Fibroblast of peridontal ligament (primary cell): Measurements from ENCODE around the gene TTLL8.

Experiments
- DNase-seq: peaks from one replicate; pipeline ENCODE4 v3.0.0-alpha.2; 2010; ENCODE audit errors: extremely low read depth

TTLL8 gene

DNA sequence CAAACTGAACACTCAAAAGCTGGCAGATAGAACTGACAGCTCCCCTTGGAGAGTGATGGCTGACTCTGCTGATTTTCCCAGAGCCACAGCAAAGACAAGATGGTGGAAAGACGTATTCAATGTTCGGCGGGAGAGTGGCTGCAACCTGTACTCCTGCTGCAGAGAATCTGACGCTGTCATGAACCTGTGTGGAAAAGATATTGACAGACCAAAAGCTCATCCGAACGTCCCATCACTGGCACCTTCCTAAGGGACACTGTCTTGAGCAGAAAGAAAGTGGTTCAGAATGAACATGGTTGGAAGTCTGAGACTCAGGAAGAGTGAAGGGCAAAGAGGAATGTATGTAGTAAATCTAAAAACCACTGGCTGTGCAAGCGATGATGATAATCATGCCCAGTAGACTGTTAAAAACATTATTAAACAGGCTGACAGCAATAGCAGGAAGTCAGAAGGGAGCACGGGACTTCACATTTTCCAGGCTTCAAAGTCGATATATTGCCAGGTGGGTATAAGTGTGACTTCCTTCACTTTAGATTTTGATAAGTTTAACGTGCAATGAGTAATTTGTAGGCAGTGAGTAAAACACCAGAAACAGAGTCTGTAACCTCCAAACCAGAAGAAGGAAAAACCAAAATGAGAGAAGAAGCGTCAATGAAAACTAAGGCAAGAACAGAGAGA, 39.4 kb downstream of the TTLL8 start:
- DNase-seq, result no peak

DNA sequence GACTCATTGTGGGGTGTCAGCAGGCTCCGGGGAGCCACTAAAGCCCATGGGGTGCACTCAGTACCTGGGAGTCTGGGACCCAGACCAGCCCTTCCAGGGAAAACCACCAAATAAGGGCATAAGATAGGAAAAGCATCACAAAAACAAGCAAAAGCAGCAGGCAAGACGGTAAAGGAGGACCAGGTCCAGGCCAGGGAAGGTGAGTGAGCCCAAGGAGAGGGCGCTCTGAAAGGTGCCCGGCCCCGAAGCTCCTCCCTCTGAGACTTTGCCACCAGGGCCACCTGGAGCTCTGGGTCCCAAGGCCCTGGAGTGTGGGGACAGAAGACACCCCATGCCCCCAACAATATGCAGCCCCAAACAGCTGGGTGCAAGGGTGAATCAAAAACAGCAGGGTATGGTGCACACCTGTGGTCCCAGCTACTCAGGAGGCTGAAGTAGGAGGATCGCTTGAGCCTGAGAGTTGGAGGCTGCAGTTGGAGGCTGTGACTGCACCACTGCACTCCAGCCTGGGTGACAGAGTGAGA, 40.3 kb downstream of the TTLL8 start:
- DNase-seq, result no peak

DNA sequence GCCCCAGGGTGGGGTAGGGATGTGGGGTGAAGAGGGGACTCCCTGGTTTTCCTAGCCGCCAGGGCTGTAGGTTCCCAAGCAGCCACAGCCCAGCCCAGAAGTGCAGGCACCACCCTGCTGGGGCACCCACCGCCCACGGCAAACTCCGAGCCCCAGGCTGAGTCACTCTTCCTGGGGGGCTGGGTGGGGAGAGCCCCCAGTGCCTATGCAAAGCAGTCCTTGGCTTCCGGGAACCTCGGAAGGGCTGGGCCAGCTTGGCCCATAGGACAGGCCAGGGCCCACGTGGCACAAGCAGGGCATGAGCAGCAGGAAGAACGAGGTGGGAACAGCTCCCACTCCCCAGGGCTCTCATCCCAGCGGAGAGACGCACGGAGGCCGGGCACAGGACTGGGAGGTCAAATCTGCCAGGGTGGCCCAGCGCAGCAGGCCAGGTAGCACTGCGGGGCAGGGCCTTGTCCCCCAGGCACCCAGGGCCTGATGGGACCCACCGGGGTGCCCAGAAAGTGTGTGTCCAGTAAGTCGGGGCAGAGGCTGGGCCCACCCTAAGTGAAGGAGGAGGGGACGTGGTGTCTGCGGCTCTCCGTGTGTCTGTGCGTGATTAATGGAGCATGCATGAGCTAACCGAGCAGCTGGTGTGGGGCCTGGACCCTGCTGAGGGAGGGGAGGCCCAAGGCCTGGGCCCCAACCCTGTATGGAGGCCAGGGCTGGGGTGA, 41.0 kb downstream of the TTLL8 start:
- DNase-seq, result no peak

DNA sequence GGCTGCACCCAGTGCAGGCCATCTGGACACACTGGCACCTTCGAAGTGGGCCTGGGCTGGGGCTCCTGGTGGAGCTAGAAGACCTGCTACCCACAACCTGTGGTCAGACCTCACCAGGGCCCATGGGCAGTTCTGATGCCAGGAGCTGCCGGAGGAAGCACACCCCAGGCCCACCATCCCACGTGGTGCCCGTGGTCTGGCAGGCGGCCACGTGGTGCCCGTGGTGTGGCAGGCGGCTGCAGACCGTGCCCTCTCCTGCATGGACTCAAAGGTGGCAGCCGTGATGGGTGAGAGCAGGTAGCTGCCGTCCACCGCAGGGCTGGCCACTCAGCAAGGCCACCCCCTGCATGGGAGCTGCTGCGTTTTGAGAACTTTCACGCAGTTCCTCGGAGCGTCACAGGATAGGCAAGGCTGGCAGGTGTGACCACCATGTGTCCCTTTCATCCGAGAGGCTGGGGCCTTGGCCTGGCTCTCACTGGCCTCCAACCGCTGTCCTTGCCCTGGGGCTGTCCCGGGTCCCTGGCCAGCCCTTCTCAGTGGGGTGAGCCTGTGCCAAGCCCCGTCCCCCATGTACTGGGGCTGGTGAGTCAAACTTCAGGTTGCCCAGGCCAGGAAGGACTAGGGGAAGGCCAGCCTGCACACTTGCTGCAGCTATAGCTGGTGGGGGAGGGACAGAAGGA, 41.6 kb downstream of the TTLL8 start:
- DNase-seq, result no peak

DNA sequence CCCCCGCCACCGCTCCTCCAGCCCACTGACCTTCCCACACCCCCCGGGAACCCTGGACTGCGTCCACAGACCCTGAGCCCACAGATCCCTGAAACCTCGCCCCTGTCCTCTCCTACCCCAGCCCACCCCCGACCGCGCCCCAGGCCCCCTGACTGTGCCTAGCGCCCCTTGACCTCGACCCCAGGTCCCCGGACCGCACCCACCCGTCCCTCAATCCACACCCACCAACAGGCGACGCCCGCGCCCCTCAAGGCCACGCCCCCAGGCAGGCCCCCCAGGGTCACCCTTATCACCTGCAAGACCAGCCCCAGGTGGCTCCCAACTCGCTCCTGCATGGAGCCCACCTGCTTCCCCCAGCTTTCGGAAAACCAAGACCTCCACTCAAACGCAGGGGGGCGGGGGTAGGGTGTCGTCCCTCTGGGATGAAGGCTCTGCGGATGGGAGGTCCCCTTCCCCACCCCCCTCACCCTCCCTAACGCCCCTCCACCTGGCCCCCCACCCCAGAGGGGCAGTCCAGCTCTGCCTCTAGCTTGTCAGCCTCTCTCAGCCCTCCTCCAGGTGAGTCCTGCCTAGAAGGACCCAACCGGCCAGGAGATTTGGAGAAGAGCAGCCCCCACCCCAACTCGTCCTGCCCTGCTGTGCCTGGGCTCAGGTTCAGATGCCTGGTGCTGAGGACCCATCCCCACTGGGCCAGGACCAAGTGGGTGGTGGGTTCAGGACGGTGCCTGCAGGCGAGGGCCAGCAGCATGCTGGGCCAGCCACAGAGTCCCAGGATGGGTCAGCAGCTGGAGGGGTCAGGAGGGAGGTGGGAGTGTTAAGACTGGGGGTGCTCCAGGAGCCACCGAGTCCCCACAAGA, 42.4 kb downstream of the TTLL8 start:
- DNase-seq, result no peak

DNA sequence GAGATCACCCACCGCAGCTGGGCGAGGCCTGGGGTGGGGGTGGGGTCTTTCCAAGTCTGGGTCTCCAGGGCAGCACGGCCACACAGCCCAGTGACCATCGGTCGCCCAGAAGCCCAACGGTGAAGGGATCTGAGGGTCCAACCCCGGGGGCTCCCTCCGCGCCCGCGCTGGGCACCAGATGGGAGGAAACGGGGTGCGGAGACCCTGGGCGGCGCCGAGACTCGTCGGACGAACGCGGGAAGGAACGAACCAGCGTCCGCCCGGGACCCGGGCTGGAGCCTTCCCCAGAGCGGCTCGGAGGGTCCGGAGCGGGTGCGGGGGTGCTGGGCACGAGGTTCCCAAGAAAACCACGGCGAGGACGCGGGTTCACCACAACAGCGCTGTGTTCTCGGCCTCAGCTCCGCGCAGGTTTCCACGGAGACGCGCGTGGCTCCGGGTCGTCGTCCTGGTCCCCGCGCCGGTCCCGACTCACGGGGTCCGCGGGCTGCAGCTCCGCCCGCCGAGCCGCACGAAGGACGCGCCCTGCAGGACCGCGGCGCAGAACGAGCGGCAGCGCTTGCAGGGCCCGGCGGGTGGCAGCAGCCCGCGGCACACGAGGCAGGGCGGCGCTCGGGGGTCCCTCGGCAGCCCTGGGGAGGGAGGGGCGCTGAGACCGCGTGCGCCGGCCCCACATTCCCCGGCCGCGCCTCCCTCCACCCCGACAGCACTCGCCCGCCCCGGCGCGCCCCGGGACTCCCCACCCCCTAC, 43.3 kb downstream of the TTLL8 start:
- no peak for DNase-seq

DNA sequence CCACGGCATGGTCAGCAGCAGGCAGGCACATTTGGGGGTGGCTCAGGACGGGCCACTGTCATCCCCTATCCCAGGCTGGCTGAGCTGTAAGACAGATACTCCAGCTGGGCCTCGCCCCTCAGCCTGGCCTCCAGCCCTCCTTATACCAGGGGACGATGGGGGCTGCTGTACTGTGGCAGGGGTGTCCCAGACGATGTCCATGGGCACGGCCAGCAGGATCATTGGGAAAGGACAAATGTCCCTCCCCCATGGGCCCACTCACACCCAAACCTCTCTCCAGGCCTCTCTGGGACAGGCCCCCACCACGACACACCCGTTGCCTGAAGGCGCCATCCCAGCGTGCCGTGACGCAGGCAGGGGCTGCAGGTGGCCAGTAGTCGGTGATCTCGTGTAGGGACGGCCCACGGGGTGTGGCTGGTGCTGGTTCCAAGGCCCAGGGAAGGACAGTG, 44.0 kb downstream of the TTLL8 start:
- no peak for DNase-seq

DNA sequence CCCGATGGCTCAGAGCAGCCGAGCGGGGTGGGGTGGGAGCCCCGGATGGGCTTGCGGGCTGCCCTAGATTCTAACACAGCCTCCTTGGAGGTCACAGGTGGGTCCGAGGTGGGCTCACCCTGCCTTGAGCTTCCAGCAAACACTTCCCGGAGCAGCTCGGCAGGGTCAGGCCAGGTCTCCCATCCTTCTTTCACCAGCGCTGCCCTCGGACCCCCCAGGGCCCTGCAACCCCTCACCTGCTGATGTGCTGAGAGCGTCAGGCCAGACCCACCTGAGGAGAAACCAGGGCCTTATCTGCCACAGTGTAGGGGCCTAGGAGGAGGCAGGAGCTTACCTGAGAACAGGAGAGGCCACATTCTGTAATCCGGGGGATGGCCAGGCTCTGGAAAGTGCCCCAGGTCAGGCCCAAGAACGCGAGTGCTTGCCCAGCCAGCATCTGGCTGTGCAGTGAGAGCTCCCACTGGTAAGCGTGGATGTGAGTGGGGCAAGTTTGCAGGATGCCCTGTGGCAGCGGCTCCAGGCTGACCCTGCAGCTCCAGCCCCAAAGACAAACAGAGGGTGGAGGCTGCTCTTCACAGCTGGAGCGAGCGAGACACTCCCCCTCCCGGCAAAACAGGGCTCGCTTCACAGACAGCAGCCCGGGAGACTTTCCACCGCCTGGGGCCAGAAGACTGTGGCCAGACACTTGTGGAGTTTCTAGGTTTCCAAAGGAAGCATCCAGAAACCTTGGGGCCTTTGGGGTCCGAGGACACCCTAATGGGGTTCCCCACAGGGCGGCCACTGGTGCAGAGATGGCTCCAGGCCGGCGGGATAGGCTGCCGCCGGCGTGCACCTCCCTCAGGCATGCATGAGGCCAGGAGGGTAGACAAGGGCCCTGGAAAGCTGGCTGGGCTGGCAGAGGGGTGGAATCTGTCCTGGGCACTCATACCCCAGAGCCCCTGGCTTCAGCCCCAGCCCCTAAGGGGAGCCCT, 45.6 kb downstream of the TTLL8 start, which contains the start of gene IL17REL:
IL17REL (minus strand) TSS at position 555 of the 971 bp plus-strand sequence; CDS start at position 436, 119 bp downstream.
- DNase-seq, result no peak

DNA sequence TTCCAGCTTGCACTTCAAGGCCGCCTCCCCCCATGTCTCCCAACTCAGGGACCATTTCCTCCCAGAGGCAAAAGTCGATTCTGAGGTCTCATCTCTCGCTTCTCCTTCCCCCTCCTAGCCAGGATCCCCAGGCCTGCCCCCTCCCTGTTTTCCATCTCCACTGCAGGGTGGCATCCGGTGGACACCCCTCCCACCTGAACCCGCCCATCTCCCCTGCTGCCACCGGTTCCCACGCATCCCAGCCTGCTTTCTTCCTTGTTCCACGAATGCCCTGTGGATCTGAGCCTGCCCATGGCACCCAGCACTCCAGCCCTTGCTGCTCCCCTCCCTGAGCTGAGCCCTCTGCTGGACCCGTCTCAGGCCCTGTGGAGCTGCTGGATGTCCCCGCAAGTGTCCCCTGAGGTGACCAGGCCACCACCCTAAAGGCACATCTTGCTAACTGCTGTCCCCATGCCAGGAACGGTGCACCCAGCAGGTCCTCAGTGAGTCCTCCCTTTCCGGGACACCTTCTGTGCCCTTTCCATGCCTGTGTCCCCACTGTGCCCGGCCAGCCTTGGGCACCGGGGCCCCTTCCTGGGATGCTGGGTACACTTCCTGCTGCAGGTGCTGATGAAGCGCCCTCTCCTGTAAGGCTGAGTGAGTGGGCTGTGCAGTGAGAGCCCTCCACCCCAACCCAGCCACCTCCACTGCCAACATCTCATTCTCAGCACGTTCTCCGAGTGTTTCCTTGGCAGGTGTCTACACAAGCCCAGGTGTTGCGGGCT, 46.5 kb downstream of the TTLL8 start:
- no peak for DNase-seq

DNA sequence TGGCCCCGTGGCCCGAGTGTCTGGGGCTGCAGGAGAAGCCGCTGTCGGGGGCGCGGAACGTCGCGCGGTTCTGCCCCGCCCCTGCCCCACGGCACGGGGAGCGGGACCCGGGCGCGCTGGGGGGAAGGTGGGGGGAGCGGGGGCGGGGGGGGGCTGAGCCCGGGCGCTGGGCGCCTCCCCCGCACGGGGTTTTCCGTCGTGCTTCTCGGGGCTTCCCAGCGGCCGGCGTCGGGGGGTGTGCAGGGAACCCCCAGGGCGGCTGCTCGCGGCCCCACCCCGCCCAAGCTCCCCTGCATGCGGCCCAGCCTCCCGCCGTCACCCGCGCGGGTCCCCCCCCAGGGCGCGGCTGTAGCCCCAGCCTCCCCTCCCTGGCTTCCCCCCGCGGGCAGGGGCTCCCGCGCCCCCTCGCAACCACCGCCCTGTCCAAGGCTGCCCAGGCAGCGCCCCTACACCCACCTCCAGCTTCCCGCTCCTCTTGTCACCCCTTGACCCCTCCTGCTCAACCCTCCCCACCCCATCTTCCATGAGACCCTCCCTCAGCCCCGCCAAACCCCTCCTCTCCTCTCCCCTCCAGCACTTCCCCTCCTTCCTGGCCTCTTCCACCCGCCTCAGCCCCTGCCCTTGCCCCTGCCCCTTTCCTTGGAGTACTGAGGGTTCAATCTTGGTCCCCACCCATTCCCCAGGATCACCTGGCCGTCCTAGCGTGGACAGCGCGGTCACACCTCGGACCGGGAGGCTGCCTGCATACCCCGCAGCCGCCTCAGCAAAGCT, 47.2 kb downstream of the TTLL8 start:
- no peak for DNase-seq

DNA sequence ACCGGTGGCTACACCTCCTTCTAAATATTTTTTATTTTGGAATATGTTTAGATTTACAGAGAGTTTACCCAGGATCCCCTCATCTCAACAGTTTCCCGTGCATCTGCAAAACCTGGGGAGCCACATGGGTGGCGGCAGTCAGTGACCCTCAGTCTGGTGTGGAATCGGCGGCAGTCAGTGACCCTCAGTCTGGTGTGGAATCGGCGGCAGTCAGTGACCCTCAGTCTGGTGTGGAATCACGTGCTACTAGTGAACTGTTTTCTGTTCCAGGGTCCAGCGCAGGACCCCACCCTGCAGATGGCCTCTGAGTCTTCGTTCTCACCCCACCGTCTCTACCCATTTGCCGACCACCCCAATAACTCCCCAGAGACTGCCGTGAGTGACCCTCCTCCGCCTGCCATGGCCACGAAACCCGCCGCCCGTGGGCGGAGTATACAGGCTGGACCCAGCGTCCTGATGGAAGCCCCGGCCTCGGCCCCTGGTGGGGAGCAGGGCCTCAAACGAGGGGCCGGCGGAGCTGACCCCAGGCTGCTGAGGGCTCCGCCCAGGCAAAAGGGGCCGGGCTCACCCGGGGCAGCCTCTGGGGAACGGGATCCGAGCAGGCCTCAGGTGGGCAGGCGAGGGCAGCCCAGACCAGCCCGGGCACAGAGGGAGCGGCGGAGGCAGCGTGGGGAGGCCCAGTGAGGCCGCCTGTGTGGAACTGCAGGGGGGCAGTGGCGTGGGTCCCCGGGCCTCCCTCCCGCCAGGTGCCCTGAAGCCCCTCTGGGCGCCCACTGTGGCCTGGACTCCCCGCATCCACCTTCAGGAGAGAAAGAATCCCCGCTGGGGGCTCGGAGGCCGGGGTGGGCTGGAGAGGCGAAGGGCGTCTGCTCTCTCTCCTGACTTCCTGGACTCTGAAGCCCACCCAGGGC, 48.1 kb downstream of the TTLL8 start:
- DNase-seq, result no peak

DNA sequence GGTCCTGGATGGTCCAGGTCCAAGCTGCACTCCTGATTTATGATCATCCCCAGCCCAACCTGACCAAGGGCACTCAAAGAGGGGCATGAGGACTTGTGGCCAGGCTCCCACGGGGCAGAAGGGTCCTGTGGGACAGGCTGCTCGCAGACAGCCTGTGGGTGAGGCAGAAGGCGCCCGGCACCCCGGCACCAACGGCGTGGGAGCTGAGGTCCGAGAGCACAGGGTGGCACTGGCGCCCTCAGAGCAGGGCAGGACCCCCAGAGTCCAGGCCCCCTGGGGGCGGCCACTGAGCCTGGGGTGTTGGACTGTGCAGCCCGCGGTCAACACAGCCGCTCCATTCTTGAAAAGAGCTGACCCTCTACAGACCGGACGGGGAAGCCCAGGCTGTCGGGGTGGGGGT, 48.8 kb downstream of the TTLL8 start:
- no peak for DNase-seq

DNA sequence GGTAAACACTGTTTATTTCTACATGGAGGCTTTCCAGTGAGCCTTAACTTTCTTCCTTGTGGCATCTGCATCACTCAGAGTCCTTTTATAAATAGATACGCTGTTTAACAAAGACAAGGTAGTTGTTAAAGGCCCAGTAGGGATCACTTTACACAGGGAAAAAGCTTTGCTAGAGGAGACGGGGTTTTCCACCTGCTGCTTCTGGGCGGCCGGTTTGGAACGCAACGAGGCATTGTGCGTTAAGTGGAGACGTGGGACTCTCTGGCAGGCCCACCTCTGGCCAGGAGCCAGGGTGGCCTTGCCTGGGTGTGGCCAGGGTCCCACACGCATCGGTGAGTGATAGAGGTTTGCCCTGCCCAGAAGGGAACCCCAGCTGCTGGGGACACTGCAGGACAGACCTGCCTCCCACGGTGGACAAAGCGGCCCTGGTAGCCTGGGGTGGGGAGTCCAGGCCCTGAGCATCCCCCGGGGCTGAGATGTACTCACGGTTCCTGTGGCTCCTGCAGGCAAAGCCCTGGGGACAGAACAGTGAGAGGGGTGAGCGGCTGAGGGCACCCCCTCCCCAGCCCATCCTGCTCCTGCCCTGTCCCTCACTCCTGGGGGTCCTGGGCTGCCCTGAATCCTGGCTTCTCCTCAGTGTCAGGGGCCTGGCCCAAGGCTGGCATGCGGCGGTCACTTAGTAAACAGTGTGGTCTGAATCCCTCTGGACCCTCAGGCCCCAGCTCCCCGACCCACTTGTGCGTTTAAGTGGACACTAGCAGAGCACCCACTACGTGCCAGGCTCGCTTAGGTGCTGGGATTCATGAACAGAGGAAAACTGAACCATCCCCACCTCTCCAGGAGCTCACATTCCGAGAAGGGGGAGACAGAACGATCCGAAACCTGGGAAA, 49.7 kb downstream of the TTLL8 start:
- no peak for DNase-seq

DNA sequence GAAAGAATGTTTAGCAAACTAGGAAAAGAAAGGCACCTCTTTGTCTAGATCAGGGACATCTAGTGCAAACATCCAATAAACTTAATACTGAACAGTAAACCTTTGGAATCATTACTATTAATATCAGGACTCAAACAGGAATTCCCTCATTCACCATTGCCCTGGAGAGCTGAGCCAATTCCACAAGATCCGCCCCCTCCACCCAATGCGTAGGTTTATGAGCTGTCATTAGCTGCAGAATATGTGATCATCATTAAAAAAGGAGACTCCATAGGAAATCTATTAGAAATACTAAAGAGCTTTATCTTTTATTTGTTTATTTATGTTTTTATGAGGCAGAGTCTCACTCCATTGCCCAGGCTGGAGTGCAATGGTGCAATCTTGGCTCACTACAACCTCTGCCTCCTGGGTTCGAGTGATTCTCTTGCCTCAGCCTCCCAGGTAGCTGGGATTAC, 51.0 kb downstream of the TTLL8 start:
- no peak for DNase-seq

DNA sequence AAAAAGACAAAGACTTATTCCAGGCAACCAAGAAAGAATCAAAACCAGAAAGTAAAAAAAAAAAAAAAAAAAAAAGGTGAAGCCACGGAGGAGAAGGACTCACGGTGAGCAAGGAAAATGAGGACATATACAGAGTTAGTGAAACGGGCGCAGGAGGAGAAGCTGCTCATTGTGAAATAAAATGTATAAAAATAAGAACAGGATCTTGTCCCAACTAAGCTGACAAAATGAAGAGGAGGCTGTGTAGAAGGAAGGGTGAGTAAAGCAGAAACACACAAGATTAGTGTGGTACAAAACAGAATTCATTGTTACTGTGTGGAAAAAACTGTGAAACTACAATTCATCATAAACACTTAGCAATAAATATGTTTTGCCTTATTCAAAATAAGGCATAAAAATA, 53.2 kb downstream of the TTLL8 start:
- no peak for DNase-seq

DNA sequence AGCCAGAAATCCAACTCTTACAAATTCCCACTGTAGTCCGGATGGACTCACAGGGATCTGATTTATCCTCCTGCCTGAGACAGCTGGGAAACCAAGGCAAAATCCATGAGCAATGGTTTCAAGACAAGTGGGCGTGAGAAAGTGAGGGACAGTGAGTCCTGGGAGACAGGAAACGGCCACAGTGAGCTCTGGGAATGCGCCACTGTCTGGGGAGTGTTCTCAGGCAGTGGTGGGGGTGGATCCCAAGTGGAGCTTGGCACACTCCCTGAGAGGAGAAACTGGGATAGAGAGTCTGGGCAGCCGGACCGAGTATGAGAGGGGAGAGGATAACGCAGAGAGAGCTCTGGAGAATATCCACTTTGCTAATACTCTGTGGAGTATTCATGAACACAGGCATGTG, 55.3 kb downstream of the TTLL8 start:
- DNase-seq, result no peak
